Measurements from ENCODE around the gene TSPEAR. TPM values are rescaled to one million over a fixed set of nuclear protein-coding genes. Genes with fewer than 3 reads are reported as not detected.
A peak's percentile ranks its signal among the peaks of the same experiment; 100 is the strongest.

The TSPEAR gene
- total and polyA plus RNA-seq, 2 of the 13 experiments (the other 11 are each of a cell fraction or from before 2014, with no cell fraction given), result 0.07 to 0.32 TPM

GRCh38 chr21:44482581-44483287 is 228.6 kb downstream of the TSPEAR start (continued):
- TF ChIP-seq YEATS2 (CRISPR knock-in tag; IDR thresholded peaks at IDR 0.05; ENCODE audit: borderline replicate concordance) (peak; percentile 38; the same call in 1 of the 2 replicates), ZBTB7A (CRISPR knock-in tag; IDR thresholded peaks at IDR 0.05) (no peak), HMG20B (CRISPR knock-in tag; conservative IDR thresholded peaks at IDR 0.05) (no peak; the same call in 1 of the 2 replicates), ZBTB4 (CRISPR knock-in tag; IDR thresholded peaks at IDR 0.05; ENCODE audit: borderline replicate concordance) (no peak), ZNF747 (CRISPR knock-in tag; IDR thresholded peaks at IDR 0.05; ENCODE audit: borderline replicate concordance) (no peak), FOXK1 (CRISPR knock-in tag; IDR thresholded peaks at IDR 0.05; ENCODE audit: borderline replicate concordance, low read depth) (no peak), KMT2B (CRISPR knock-in tag; IDR thresholded peaks at IDR 0.05) (no peak), ZNF260 (CRISPR knock-in tag; IDR thresholded peaks at IDR 0.05; ENCODE audit: borderline replicate concordance, low read depth) (no peak), IRF2 (CRISPR knock-in tag; IDR thresholded peaks at IDR 0.05) (0 out of 2 replicates have a peak, but pooled peaks have one; percentile 7), PHF8 (CRISPR knock-in tag; IDR thresholded peaks at IDR 0.05) (peak; percentile 41; the same call in 1 of the 2 replicates), FOXA3 (CRISPR knock-in tag; IDR thresholded peaks at IDR 0.05) (no peak; the same call in 1 of the 2 replicates), NFIC (IDR thresholded peaks at IDR 0.05; ENCODE audit: low read length) (no peak), ZNF737 (CRISPR knock-in tag; IDR thresholded peaks at IDR 0.05; ENCODE audit: borderline replicate concordance) (peak; percentile 90; the same call in 1 of the 2 replicates), YY1 (IDR thresholded peaks at IDR 0.05; ENCODE audit: insufficient read depth, insufficient replicate concordance, low read depth, low read length) (peak; percentile 34), ZNF503 (CRISPR knock-in tag; IDR thresholded peaks at IDR 0.05) (no peak), HMGXB3 (CRISPR knock-in tag; IDR thresholded peaks at IDR 0.05; ENCODE audit: borderline replicate concordance) (no peak; the same call in 1 of the 2 replicates), ZNF256 (CRISPR knock-in tag; conservative IDR thresholded peaks at IDR 0.05) (no peak), DRAP1 (CRISPR knock-in tag; IDR thresholded peaks at IDR 0.05) (peak; percentile 99), ZNF543 (CRISPR knock-in tag; IDR thresholded peaks at IDR 0.05) (0 out of 2 replicates have a peak, but pooled peaks have one; percentile 63), ZFP1 (CRISPR knock-in tag; IDR thresholded peaks at IDR 0.05) (no peak)
